ENCODE results near the gene NDUFA11. TPM values are rescaled to one million over a fixed set of nuclear protein-coding genes. Genes with fewer than 3 reads are reported as not detected.

NDUFA11 gene
- polyA plus RNA-seq, 1 of the 3 experiments (the other 2 are of a cell fraction): 534 TPM

GRCh38 chr19:5914358-5914774 is 10.8 kb upstream of the NDUFA11 start:
- Histone ChIP-seq H4K20me1 (ENCODE audit: insufficient read depth) (no peaks in the 10 kb centered on the region), H3F3A (replicated peaks; ENCODE audit: insufficient read depth) (no peaks in the 10 kb centered on the region), H3K9ac (peak overlapping the region; percentile 31; the same call in 1 of the 2 replicates), H3K4me3 (ENCODE audit: low read depth in 2 of 2, low read length in 1 of 2) (no peak overlapping the region), H3K36me3 (replicated peaks in 1 of 2; ENCODE audit: control insufficient read depth in 1 of 2, insufficient read depth in 2 of 2, low read length in 1 of 2) (peaks cover 4 to 39% of the 10 kb centered on the region in 2 experiments), H3K4me1 (ENCODE audit: control insufficient read depth in 1 of 2, insufficient read depth in 2 of 2, low read depth in 1 of 2, low read length in 1 of 2) (peaks cover 4 to 5% of the 10 kb centered on the region in 2 experiments; a peak in 2 of 4 replicates), H3K4me2 (peak overlapping the region; percentile 26; the same call in 1 of the 2 replicates), H3K79me2 (ENCODE audit: insufficient read depth) (no peaks in the 10 kb centered on the region), H3K27me3 (ENCODE audit: insufficient read depth) (no peaks in the 10 kb centered on the region), H2AFZ (ENCODE audit: low read depth) (no peak overlapping the region), H3K27ac (ENCODE audit: low read depth in 2 of 2, low read length in 1 of 2) (peak overlapping the region in 1 of 2 experiments; percentile 32; a peak in 2 of 4 replicates), H3K9me2 (no peaks in the 10 kb centered on the region), H3K9me3 (no peaks in the 10 kb centered on the region)
- ChIA-PET POLR2A (no interaction called here), CTCF (interaction anchor here (1.5 kb wide), 1 partner anchor 110 kb away, joined by 3 read pairs; no protein-coding TSS in a partner anchor)
- TF ChIP-seq, protein P1, sequence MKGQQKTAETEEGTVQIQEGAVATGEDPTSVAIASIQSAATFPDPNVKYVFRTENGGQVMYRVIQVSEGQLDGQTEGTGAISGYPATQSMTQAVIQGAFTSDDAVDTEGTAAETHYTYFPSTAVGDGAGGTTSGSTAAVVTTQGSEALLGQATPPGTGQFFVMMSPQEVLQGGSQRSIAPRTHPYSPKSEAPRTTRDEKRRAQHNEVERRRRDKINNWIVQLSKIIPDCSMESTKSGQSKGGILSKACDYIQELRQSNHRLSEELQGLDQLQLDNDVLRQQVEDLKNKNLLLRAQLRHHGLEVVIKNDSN (IDR thresholded peaks at IDR 0.05; ENCODE audit: borderline replicate concordance, low read depth): no peak
- 84% methylated on average over 16 of the region's 22 CpGs for WGBS (ENCODE audit: low lambda C conversion rate)
- no peak for DNase-seq

- 83% methylated on average over 7 of the region's 10 CpGs for WGBS (ENCODE audit: low lambda C conversion rate)
- Histone ChIP-seq H3K27me3 (ENCODE audit: insufficient read depth) (no peaks in the 10 kb centered on the region), H3K4me1 (ENCODE audit: control insufficient read depth in 1 of 2, insufficient read depth in 2 of 2, low read depth in 1 of 2, low read length in 1 of 2) (peaks cover 4 to 5% of the 10 kb centered on the region in 2 experiments; a peak in 2 of 4 replicates), H3K79me2 (ENCODE audit: insufficient read depth) (no peaks in the 10 kb centered on the region), H3K9ac (peak within 1 kb of the TSS; percentile 31; the same call in 1 of the 2 replicates), H2AFZ (ENCODE audit: low read depth) (no peak within 1 kb of the TSS), H3K36me3 (replicated peaks in 1 of 2; ENCODE audit: control insufficient read depth in 1 of 2, insufficient read depth in 2 of 2, low read length in 1 of 2) (peaks cover 4 to 34% of the 10 kb centered on the region in 2 experiments), H3K4me2 (peak within 1 kb of the TSS; percentile 26; the same call in 1 of the 2 replicates), H3F3A (replicated peaks; ENCODE audit: insufficient read depth) (no peaks in the 10 kb centered on the region), H4K20me1 (ENCODE audit: insufficient read depth) (no peaks in the 10 kb centered on the region), H3K9me2 (no peaks in the 10 kb centered on the region), H3K4me3 (ENCODE audit: low read depth in 2 of 2, low read length in 1 of 2) (no peak within 1 kb of the TSS), H3K9me3 (no peaks in the 10 kb centered on the region), H3K27ac (ENCODE audit: low read depth in 2 of 2, low read length in 1 of 2) (peak within 1 kb of the TSS in 1 of 2 experiments; percentile 32; a peak in 2 of 4 replicates)
- POLR2A ChIA-PET: no interaction called here
- DNase-seq: no peak
- TF ChIP-seq TCF12 (IDR thresholded peaks at IDR 0.05) (no peak), NRF1 (IDR thresholded peaks at IDR 0.05; ENCODE audit: low read depth, low read length) (no peak), GABPA (IDR thresholded peaks at IDR 0.05; ENCODE audit: low read depth) (no peak), SIN3A (IDR thresholded peaks at IDR 0.05; ENCODE audit: borderline replicate concordance, low read depth, low read length) (no peak), MXI1 (IDR thresholded peaks at IDR 0.05; ENCODE audit: low read depth, low read length) (no peak), NFIC (IDR thresholded peaks at IDR 0.05; ENCODE audit: borderline replicate concordance) (peak; percentile 42; the same call in 1 of the 2 replicates)
- CTCF ChIA-PET: interaction anchor here (1.5 kb wide), 2 partner anchors 110 kb away, joined by 3 read pairs; no protein-coding TSS in a partner anchor
Observed at GRCh38 chr19:5913739-5914357, 10.3 kb upstream of the NDUFA11 start, which contains the start of gene CAPS. Gene CAPS, plus strand, starts transcription at chr19:5914254. Its CDS starts 153 bp downstream, at chr19:5914407.

DNA sequence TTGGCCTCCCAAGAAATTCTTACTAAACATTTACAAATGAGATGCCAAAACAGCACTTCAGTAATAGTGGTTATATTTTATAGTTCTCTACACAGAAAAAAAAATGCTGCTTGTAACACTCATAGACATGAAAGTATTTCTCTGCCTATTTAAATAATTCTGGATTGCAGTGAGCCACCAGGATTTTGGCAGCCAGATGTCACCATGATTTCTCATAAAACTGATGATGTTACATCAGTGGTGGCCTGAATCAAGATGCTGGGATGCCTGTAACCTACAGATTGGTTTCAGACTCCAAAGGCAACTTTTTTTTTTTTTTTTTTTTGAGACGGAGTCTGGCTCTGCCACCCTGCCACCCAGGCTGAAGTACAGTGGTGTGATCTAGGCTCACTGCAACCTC is 7.8 kb upstream of the NDUFA11 start:
- Histone ChIP-seq H3K4me3 (ENCODE audit: low read depth in 2 of 2, low read length in 1 of 2) (no peak overlapping the region), H2AFZ (ENCODE audit: low read depth) (no peak overlapping the region), H3K27ac (ENCODE audit: low read depth in 2 of 2, low read length in 1 of 2) (no peak overlapping the region), H3K9me2 (no peaks in the 10 kb centered on the region), H3K9ac (no peak overlapping the region), H3K9me3 (no peaks in the 10 kb centered on the region), H3F3A (replicated peaks; ENCODE audit: insufficient read depth) (no peaks in the 10 kb centered on the region), H3K4me2 (no peak overlapping the region), H3K4me1 (ENCODE audit: control insufficient read depth in 1 of 2, insufficient read depth in 2 of 2, low read depth in 1 of 2, low read length in 1 of 2) (peaks cover 4 to 5% of the 10 kb centered on the region in 2 experiments; a peak in 2 of 4 replicates), H4K20me1 (ENCODE audit: insufficient read depth) (no peaks in the 10 kb centered on the region), H3K79me2 (ENCODE audit: insufficient read depth) (peaks cover under 1% of the 10 kb centered on the region; the same call in 1 of the 2 replicates), H3K27me3 (ENCODE audit: insufficient read depth) (no peaks in the 10 kb centered on the region), H3K36me3 (replicated peaks in 1 of 2; ENCODE audit: control insufficient read depth in 1 of 2, insufficient read depth in 2 of 2, low read length in 1 of 2) (peaks cover 4 to 12% of the 10 kb centered on the region in 2 experiments)
- POLR2A ChIA-PET: no interaction called here
- DNase-seq: no peak
- CTCF ChIA-PET: interaction anchor here (0.7 to 0.9 kb wide), 2 partner anchors 11 to 77 kb away, joined by 3 read pairs; no protein-coding TSS in a partner anchor
- TF ChIP-seq MXI1 (IDR thresholded peaks at IDR 0.05; ENCODE audit: low read depth, low read length) (no peak), GABPA (IDR thresholded peaks at IDR 0.05; ENCODE audit: low read depth) (no peak), MEF2A (IDR thresholded peaks at IDR 0.05; ENCODE audit: borderline replicate concordance, low read depth) (no peak), TAF1 (IDR thresholded peaks at IDR 0.05; ENCODE audit: borderline replicate concordance, low read depth, low read length) (no peak), USF2 (IDR thresholded peaks at IDR 0.05; ENCODE audit: borderline replicate concordance, low read depth, low read length) (no peak), SIN3A (IDR thresholded peaks at IDR 0.05; ENCODE audit: borderline replicate concordance, low read depth, low read length) (no peak), RAD21 (IDR thresholded peaks at IDR 0.05; ENCODE audit: low read length) (no peak), RCOR1 (IDR thresholded peaks at IDR 0.05; ENCODE audit: low read length) (no peak), NFIC (IDR thresholded peaks at IDR 0.05; ENCODE audit: borderline replicate concordance) (no peak), CHD2 (IDR thresholded peaks at IDR 0.05; ENCODE audit: low read length, partially characterized antibody) (no peak), GATA2 (CRISPR knock-in tag; IDR thresholded peaks at IDR 0.05) (no peak)
- TF ChIP-seq, protein P2, sequence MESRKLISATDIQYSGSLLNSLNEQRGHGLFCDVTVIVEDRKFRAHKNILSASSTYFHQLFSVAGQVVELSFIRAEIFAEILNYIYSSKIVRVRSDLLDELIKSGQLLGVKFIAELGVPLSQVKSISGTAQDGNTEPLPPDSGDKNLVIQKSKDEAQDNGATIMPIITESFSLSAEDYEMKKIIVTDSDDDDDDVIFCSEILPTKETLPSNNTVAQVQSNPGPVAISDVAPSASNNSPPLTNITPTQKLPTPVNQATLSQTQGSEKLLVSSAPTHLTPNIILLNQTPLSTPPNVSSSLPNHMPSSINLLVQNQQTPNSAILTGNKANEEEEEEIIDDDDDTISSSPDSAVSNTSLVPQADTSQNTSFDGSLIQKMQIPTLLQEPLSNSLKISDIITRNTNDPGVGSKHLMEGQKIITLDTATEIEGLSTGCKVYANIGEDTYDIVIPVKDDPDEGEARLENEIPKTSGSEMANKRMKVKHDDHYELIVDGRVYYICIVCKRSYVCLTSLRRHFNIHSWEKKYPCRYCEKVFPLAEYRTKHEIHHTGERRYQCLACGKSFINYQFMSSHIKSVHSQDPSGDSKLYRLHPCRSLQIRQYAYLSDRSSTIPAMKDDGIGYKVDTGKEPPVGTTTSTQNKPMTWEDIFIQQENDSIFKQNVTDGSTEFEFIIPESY (IDR thresholded peaks at IDR 0.05; ENCODE audit: borderline replicate concordance, low read depth): no peak
- WGBS (ENCODE audit: low lambda C conversion rate): 93% methylated on average over 1 of the region's 1 CpG
